Effector memory CD4-positive, alpha-beta T cell (primary cell): ENCODE results near the gene FAM32A.
"Not testable (repeated sequence)": the region's sequence is repeated elsewhere in the genome, so short reads cannot be mapped to it uniquely, and the experiment has no call there.

ENCODE experiments used
- DNase-seq, 3 donors: peaks; one replicate each; pipeline ENCODE4 v3.0.0-alpha.2; 2020
- H3K27ac ChIP-seq: 2 replicates; pipeline ENCODE4 v1.7.0; 2013; ENCODE audit warnings: mild to moderate bottlenecking, low read length, moderate library complexity; ENCODE audit not compliant: insufficient read depth, poor library complexity, severe bottlenecking
- H3K27me3 ChIP-seq: replicated peaks from 2 replicates; pipeline ENCODE4 v1.7.0; 2013; ENCODE audit warnings: mild to moderate bottlenecking, low read length; ENCODE audit not compliant: insufficient read depth, control insufficient read depth, poor library complexity, severe bottlenecking
- H3K36me3 ChIP-seq: 2 replicates; pipeline ENCODE4 v1.7.0; 2013; ENCODE audit warnings: mild to moderate bottlenecking, low read length, moderate library complexity; ENCODE audit not compliant: control insufficient read depth, insufficient read depth
- H3K4me1 ChIP-seq: 2 replicates; pipeline ENCODE4 v1.7.0; 2013; ENCODE audit warnings: low read length, mild to moderate bottlenecking; ENCODE audit not compliant: control insufficient read depth, insufficient read depth, poor library complexity, severe bottlenecking
- H3K4me3 ChIP-seq: 2 replicates; pipeline ENCODE4 v1.7.0; 2013; ENCODE audit warnings: low read length, low read depth, mild to moderate bottlenecking; ENCODE audit not compliant: insufficient read depth, poor library complexity, severe bottlenecking
- H3K9me3 ChIP-seq: 2 replicates; pipeline ENCODE4 v1.7.0; 2013; ENCODE audit warnings: mild to moderate bottlenecking, low read length, moderate library complexity; ENCODE audit not compliant: control insufficient read depth

FAM32A gene

GRCh38 chr19:16164222-16164890 is 20.9 kb upstream of the FAM32A start:
- DNase-seq: no peak
- no peaks in the 10 kb centered on the region for H3K27me3 ChIP-seq
- H3K4me1 ChIP-seq: peaks cover 3% of the 10 kb centered on the region
- H3K9me3 ChIP-seq: no peaks in the 10 kb centered on the region
- no peaks in the 10 kb centered on the region for H3K36me3 ChIP-seq
- H3K27ac ChIP-seq: no peak overlapping the region
- H3K4me3 ChIP-seq: no peak overlapping the region

GRCh38 chr19:16166417-16166816 is 18.8 kb upstream of the FAM32A start:
- no peak overlapping the region for H3K4me3 ChIP-seq
- H3K9me3 ChIP-seq: no peaks in the 10 kb centered on the region
- H3K27me3 ChIP-seq: no peaks in the 10 kb centered on the region
- no peaks in the 10 kb centered on the region for H3K4me1 ChIP-seq
- no peak overlapping the region for H3K27ac ChIP-seq
- no peak for DNase-seq
- no peaks in the 10 kb centered on the region for H3K36me3 ChIP-seq

GRCh38 chr19:16167055-16167454 is 18.2 kb upstream of the FAM32A start:
- Histone ChIP-seq H3K36me3 (no peaks in the 10 kb centered on the region), H3K4me1 (no peaks in the 10 kb centered on the region), H3K27me3 (no peaks in the 10 kb centered on the region), H3K27ac (no peak overlapping the region), H3K9me3 (no peaks in the 10 kb centered on the region), H3K4me3 (no peak overlapping the region)
- no peak for DNase-seq

- Histone ChIP-seq H3K36me3 (no peaks in the 10 kb centered on the region), H3K27me3 (no peaks in the 10 kb centered on the region), H3K4me3 (no peak overlapping the region), H3K9me3 (no peaks in the 10 kb centered on the region), H3K27ac (no peak overlapping the region), H3K4me1 (no peaks in the 10 kb centered on the region)
- no peak for DNase-seq
Observed at GRCh38 chr19:16168465-16169081, 16.6 kb upstream of the FAM32A start.

- no peak overlapping the region for H3K27ac ChIP-seq
- DNase-seq: no peak
Observed at GRCh38 chr19:16170134-16170533, 15.1 kb upstream of the FAM32A start.

GRCh38 chr19:16175954-16176353 is 9.3 kb upstream of the FAM32A start:
- DNase-seq: no peak
- Histone ChIP-seq H3K4me3 (no peak overlapping the region), H3K36me3 (no peaks in the 10 kb centered on the region), H3K9me3 (no peaks in the 10 kb centered on the region), H3K27me3 (no peaks in the 10 kb centered on the region), H3K27ac (no peak overlapping the region), H3K4me1 (no peaks in the 10 kb centered on the region)

More at GRCh38 chr19:16170134-16170533, 15.1 kb upstream of the FAM32A start:
- no peaks in the 10 kb centered on the region for H3K36me3 ChIP-seq
- no peaks in the 10 kb centered on the region for H3K9me3 ChIP-seq
- H3K4me3 ChIP-seq: no peak overlapping the region
- no peaks in the 10 kb centered on the region for H3K27me3 ChIP-seq
- H3K4me1 ChIP-seq: no peaks in the 10 kb centered on the region

GRCh38 chr19:16178866-16179265 is 6.3 kb upstream of the FAM32A start:
- not testable (repeated sequence) for H3K9me3 ChIP-seq, H3K4me3 ChIP-seq, H3K4me1 ChIP-seq, H3K27me3 ChIP-seq, H3K36me3 ChIP-seq, H3K27ac ChIP-seq, DNase-seq

- H3K27ac ChIP-seq: no peak overlapping the region
- H3K4me1 ChIP-seq: peaks cover 5% of the 10 kb centered on the region
- no peaks in the 10 kb centered on the region for H3K9me3 ChIP-seq
- H3K36me3 ChIP-seq: no peaks in the 10 kb centered on the region
- H3K27me3 ChIP-seq: no peaks in the 10 kb centered on the region
- H3K4me3 ChIP-seq: no peak overlapping the region
- DNase-seq: no peak
Observed at GRCh38 chr19:16180611-16181010, 4.6 kb upstream of the FAM32A start.

- Histone ChIP-seq H3K4me3 (peak overlapping the region; percentile 37), H3K27ac (no peak overlapping the region), H3K9me3 (no peaks in the 10 kb centered on the region), H3K36me3 (peaks cover 16% of the 10 kb centered on the region), H3K4me1 (peaks cover 13% of the 10 kb centered on the region), H3K27me3 (no peaks in the 10 kb centered on the region)
- no peak for DNase-seq
Observed at GRCh38 chr19:16184665-16185122, 516 bp upstream of the FAM32A start.

GRCh38 chr19:16185768-16186123 is 536 bp downstream of the FAM32A start:
- Histone ChIP-seq H3K27ac (peak overlapping the region; percentile 75), H3K9me3 (no peaks in the 10 kb centered on the region), H3K27me3 (no peaks in the 10 kb centered on the region), H3K4me3 (peak overlapping the region; percentile 76), H3K4me1 (peaks cover 13% of the 10 kb centered on the region), H3K36me3 (peaks cover 27% of the 10 kb centered on the region)
- peak in 1 of 3 donors; percentile 33 for DNase-seq
